K562 (cell line): ENCODE data around the gene FDX2. TPM values are rescaled to one million over a fixed set of nuclear protein-coding genes. Genes with fewer than 3 reads are reported as not detected.
A peak's percentile ranks its signal among the peaks of the same experiment; 100 is the strongest.

Experiments used
- ATF1 ChIP-seq, 2 experiments: fragments of 450-650 bp in 1 of 2; IDR thresholded peaks; 2 replicates each; pipeline ENCODE4 v1.6.1; 2016; ENCODE audit warnings: missing compliant biosample characterization in 1 of 2, missing genetic modification characterization in 1 of 2
- HOMEZ ChIP-seq: fragments of 250-450 bp; sonication (Bioruptor Pico); IDR thresholded peaks from 2 replicates; pipeline ENCODE4 v1.4.0; 2020; ENCODE audit warnings: mild to moderate bottlenecking, moderate library complexity
- MECOM ChIP-seq: fragments of 250-450 bp; sonication (Bioruptor Pico); IDR thresholded peaks from 2 replicates; pipeline ENCODE4 v1.8.0; 2022; ENCODE audit warnings: inconsistent platforms
- RBM17 ChIP-seq: fragments of 200-400 bp; formaldehyde crosslinking; IDR thresholded peaks from 2 replicates; pipeline ENCODE4 v1.6.1; 2017; ENCODE audit warnings: low read depth, mild to moderate bottlenecking, low read length, borderline replicate concordance
- SIN3A ChIP-seq, 2 experiments: fragments of 150-350 bp in 1 of 2; IDR thresholded peaks; 2 replicates each; pipeline ENCODE4 v1.6.1; 2011 to 2016; ENCODE audit warnings: borderline replicate concordance in 2 of 2, low read depth in 2 of 2, low read length in 2 of 2, mild to moderate bottlenecking in 2 of 2, moderate library complexity in 2 of 2; ENCODE audit not compliant: control insufficient read depth in 1 of 2
- TRIM24 ChIP-seq, 2 experiments: fragments of 450-650 bp; IDR thresholded peaks; 2 replicates each; pipeline ENCODE4 v1.6.1; 2016
- polyA plus RNA-seq, 8 experiments: library from polyadenylated mRNA; depleted of rRNA in 4 of 8; stranded (reverse) in 5 of 8; unstranded in 3 of 8; fragments of >200 nt; fragmentation: Nextera tagmentation in 2 of 8; fragmentation: Illumina TruSeq in 1 of 8; extraction: Ambion mirVana in 2 of 8; extraction: Trizol in 1 of 8; gene quantifications; 2 replicates each; pipeline versions ENCODE4 v1.2.1 to v1.2.3, GENCODE V29; 2011 to 2014; ENCODE audit warnings: inconsistent platforms in 1 of 8, missing spikeins in 1 of 8
- total RNA-seq, 7 experiments: library from RNA; depleted of rRNA in 6 of 7; stranded (reverse); fragments of >200 nt in 6 of 7; fragmentation: Illumina TruSeq in 2 of 7; extraction: Trizol in 2 of 7; gene quantifications; 2 replicates each; pipeline versions ENCODE4 v1.2.1 to v1.2.3, GENCODE V29; 2011 to 2021; ENCODE audit warnings: low replicate concordance in 1 of 7
- TF ChIP-seq, protein P1 (sequence below): sonication (generic); formaldehyde crosslinking; IDR thresholded peaks from 2 replicates; pipeline ENCODE4 v1.8.0; 2022; ENCODE audit warnings: missing genetic modification reagents, mild to moderate bottlenecking, borderline replicate concordance
- TF ChIP-seq, protein P2 (sequence below): fragments of 250-450 bp; sonication (Bioruptor Pico); IDR thresholded peaks from 2 replicates; pipeline ENCODE4 v1.8.0; 2022; ENCODE audit warnings: inconsistent platforms, mild to moderate bottlenecking, moderate library complexity, borderline replicate concordance
- TF ChIP-seq, protein P3 (sequence below): fragments of 150-350 bp; IDR thresholded peaks from 2 replicates; pipeline ENCODE4 v1.6.1; 2014; ENCODE audit warnings: low read depth, mild to moderate bottlenecking, low read length, borderline replicate concordance

Gene FDX2
- total and polyA plus RNA-seq, 9 of the 15 experiments (the other 6 are each of a cell fraction or from before 2014, with no cell fraction given) = 2.5 to 49.8 (median 29.7) TPM

DNA sequence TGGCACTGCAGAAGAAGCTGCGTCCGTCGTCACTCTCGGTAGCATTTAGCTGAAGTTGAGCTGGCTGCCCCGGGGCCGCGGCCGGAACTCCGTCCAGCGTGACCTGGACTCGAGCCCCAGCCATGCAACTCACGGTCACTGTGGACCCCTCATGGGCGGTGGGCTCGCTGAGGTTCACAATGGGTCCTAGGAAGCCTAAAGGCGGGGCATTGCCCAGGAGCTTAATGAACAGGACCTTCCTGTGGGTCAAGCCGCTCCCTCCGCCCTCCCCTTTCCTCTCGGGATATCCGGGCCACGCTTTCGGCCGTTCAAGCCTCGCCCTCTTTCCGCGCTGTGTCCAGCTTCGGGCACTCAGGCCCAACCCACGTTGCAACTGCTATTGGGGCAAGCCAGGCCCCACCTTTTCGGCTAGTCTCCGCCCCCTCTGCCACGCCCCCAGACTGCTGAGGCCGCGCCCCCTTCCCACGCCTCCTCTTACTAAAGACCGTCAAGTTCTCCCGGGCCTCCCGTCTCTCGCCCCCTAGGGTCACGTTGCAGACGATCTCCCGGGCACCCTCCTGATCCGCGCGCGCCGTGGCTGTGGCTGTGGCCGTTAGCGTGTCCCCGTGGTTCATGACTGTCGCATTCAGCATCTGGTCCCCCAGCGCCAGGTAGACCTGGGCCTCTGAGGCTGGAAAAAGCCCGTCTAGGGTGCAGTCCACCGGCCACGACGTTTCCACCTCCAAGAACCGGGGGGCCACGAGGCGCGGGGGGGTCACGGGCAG is 19.0 kb upstream of the FDX2 start (continued):
- TF ChIP-seq, protein P1, sequence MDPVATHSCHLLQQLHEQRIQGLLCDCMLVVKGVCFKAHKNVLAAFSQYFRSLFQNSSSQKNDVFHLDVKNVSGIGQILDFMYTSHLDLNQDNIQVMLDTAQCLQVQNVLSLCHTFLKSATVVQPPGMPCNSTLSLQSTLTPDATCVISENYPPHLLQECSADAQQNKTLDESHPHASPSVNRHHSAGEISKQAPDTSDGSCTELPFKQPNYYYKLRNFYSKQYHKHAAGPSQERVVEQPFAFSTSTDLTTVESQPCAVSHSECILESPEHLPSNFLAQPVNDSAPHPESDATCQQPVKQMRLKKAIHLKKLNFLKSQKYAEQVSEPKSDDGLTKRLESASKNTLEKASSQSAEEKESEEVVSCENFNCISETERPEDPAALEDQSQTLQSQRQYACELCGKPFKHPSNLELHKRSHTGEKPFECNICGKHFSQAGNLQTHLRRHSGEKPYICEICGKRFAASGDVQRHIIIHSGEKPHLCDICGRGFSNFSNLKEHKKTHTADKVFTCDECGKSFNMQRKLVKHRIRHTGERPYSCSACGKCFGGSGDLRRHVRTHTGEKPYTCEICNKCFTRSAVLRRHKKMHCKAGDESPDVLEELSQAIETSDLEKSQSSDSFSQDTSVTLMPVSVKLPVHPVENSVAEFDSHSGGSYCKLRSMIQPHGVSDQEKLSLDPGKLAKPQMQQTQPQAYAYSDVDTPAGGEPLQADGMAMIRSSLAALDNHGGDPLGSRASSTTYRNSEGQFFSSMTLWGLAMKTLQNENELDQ (CRISPR knock-in tag) = no peak
- TF ChIP-seq HOMEZ (CRISPR knock-in tag) = no peak
- no peak; a peak in 1 of 4 replicates for TF ChIP-seq TRIM24 (IDR thresholded peaks at IDR 0.05)
- TF ChIP-seq, protein P2, sequence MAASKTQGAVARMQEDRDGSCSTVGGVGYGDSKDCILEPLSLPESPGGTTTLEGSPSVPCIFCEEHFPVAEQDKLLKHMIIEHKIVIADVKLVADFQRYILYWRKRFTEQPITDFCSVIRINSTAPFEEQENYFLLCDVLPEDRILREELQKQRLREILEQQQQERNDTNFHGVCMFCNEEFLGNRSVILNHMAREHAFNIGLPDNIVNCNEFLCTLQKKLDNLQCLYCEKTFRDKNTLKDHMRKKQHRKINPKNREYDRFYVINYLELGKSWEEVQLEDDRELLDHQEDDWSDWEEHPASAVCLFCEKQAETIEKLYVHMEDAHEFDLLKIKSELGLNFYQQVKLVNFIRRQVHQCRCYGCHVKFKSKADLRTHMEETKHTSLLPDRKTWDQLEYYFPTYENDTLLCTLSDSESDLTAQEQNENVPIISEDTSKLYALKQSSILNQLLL (CRISPR knock-in tag) = no peak
- TF ChIP-seq RBM17 = no peak
- TF ChIP-seq, protein P3, sequence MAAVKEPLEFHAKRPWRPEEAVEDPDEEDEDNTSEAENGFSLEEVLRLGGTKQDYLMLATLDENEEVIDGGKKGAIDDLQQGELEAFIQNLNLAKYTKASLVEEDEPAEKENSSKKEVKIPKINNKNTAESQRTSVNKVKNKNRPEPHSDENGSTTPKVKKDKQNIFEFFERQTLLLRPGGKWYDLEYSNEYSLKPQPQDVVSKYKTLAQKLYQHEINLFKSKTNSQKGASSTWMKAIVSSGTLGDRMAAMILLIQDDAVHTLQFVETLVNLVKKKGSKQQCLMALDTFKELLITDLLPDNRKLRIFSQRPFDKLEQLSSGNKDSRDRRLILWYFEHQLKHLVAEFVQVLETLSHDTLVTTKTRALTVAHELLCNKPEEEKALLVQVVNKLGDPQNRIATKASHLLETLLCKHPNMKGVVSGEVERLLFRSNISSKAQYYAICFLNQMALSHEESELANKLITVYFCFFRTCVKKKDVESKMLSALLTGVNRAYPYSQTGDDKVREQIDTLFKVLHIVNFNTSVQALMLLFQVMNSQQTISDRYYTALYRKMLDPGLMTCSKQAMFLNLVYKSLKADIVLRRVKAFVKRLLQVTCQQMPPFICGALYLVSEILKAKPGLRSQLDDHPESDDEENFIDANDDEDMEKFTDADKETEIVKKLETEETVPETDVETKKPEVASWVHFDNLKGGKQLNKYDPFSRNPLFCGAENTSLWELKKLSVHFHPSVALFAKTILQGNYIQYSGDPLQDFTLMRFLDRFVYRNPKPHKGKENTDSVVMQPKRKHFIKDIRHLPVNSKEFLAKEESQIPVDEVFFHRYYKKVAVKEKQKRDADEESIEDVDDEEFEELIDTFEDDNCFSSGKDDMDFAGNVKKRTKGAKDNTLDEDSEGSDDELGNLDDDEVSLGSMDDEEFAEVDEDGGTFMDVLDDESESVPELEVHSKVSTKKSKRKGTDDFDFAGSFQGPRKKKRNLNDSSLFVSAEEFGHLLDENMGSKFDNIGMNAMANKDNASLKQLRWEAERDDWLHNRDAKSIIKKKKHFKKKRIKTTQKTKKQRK = no peak
- no peak for TF ChIP-seq MECOM
- peak; percentile 55 to 88; a peak in 2 of 4 replicates for TF ChIP-seq SIN3A (IDR thresholded peaks at IDR 0.05; ENCODE audit: borderline replicate concordance in 2 of 2, control insufficient read depth in 1 of 2, low read depth in 2 of 2, low read length in 2 of 2)
- TF ChIP-seq ATF1 (CRISPR knock-in tag; IDR thresholded peaks at IDR 0.05) = no peak
- TF ChIP-seq ATF1 (tag; IDR thresholded peaks at IDR 0.05) = peak; percentile 33
